GM19324 (cell line): ENCODE measurements around the gene ARHGAP44.
"Not testable (repeated sequence)": the region's sequence is repeated elsewhere in the genome, so short reads cannot be mapped to it uniquely, and the experiment has no call there.

ENCODE experiments used
- ATAC-seq: cut with Tn5 transposase; IDR thresholded peaks from one replicate; pipeline ENCODE4 v1.9.1; 2021; ENCODE audit warnings: mild to moderate bottlenecking, moderate library complexity; ENCODE audit not compliant: unreplicated experiment, low FRiP score

Gene ARHGAP44

DNA sequence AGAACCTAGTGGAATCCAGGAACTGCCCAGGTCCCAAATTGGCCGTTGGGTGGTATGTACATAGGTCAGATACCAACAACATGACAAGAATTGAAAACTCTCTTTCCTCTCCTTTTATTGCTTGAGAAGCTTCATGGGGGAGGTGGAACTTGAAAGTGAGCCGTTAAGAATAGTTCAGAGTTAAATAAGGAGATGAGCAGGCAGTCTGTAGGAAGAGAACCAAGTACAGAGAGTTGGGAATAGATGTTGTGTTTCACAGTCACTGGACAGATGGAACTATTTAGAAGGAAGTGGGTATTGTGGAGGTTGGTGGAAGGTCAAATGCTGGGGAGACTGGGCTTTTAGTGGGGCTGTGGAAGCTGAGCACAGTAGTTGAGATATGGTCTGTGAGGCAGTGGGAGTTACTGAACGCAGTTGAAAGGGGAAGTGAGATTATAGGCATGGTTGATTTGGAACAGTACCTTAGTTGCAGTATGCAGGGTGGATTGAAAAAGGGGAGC, 26.4 kb downstream of the ARHGAP44 start:
- ATAC-seq: peak; percentile 94

DNA sequence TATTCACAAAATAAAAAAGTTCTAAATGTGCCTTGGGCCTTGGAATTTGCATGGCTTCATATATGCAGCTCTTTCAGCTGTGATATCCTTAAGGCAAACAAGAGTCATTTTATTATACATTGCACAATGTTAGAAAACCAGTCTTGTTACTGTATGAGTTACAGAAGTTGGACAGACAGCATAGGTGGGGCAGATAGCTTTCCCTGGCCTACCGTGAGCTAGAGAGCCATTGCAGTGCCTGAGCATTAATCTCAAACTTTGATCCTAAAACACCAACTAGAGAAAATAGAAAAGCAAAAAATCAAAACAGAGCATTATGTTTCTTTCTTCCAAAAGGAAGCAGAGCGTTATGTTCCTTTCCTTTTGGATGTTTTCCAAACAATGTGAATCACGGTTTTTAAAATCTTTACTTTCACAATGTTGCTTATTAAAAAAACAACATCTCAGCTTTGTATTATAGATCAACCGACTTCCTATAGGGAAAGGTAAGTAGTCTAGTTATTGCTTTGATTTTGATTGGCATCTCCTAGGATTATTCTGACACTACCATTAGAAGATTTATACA, 32.2 kb downstream of the ARHGAP44 start:
- no peak for ATAC-seq

DNA sequence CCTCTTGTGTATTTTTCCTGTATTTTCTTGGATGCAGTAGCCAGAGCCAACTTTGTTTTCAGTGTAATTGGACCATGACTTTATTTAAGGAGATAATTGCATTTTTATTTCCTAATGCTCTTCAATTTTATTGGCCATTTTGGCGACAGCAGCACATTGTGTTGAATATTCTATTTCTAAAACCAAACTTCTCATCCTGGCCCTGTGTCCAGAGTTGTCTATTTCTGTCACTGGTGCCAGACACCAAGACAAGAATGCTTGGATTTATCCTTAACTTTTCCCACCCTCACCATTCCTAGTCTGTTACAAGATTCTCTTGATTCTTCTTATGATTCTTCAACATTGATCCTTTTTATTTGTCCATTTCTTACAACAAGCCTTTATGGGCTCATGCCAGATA, 37.1 kb downstream of the ARHGAP44 start:
- ATAC-seq: no peak

DNA sequence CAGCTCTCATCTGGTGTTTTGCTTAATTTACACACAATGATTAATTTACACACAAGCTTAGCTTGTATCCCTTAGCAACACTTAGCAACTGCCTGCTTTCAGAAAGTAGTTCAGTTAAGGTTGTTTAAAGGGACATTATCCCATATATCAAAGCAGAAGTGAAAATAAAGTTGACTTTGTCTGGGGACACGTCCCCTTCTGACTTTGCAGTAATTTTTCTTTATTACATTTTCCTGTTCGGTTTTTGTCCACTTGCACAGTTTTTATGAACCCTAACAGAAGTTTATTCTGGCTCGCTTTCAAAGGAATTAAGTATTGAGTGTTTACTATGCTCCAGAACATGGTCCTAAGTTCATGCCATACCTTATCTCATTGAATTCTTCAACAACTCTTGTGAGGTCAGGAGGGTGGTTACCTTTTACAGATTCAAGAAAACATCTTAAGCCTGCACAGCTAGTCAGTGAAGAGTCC, 41.5 kb downstream of the ARHGAP44 start:
- ATAC-seq: no peak

DNA sequence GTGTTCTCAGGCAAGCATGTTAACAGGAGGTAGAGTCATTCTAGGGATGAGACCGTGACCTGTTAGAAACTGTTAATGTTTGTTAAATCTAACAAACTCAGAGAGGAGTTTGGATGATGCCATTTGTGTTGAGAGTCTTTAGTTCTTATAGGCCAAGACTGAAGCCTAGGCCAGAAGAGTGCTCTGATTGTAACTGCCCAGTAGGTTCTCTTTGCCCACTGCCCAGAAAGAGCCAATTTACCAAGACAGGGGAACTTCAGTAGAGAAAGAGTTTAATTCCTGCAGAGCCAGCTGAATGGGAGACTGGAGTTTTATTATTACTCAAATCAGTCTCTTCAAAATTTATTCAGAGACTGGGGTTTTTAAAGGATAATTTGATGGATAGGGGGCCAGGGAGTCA, 42.5 kb downstream of the ARHGAP44 start:
- ATAC-seq: no peak

DNA sequence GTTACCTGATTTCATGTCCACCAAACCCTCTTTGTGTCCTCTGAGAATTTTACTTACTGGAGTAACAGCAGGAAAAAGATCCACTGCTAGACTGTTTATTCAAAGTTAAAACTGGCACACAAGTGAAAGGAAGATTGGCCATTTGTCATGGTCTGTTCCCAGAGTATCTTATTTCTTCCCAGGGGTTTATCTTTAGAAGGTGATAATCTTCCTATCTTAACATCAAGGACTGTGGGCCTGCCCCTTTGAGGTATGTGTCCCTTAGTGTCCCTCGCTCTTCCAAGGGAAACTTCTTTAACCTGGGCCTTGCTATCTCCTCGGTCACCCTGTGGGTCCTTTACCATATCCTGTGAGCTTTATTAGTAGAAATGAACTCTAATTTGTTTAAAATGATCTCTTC, 49.7 kb downstream of the ARHGAP44 start:
- ATAC-seq: no peak

DNA sequence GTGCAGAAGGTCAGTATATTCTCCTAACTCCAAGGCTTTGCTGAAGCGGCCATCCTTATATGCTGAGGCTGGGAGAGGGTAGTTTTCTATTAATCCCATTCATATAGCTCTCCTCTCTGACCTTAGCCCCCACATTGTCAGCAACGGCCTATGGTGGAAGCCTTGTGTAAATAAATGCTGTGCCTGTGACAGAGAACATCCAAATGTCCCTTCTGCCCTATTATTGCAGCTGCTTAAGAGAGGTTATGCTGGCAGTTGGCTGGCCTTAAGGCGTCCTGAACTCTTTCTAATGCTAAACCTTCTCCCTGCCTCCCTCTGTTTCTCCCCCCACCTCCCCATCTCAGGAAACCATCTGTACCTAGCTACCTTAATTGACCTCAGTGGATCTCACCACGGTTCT, 53.6 kb downstream of the ARHGAP44 start:
- ATAC-seq: no peak

DNA sequence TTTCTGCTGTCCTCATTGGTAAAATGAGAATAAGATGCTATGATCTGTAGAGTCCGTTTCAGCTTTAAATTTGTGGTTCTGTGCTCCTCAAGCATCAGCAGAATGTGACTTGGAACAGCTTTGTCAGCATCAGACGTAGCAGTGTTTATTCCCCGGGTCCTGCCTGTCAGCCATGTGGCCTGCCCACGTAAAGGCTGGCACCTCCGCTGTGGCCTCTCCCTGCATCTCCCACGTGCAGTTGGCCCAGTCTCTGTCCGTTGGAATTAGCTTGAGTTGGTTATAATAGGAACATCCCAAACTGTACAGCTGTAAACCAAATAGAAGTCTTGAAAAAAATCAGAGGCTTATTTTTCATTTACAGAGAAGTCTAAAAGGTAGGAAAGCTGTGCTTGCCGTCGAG, 61.7 kb downstream of the ARHGAP44 start:
- no peak for ATAC-seq

DNA sequence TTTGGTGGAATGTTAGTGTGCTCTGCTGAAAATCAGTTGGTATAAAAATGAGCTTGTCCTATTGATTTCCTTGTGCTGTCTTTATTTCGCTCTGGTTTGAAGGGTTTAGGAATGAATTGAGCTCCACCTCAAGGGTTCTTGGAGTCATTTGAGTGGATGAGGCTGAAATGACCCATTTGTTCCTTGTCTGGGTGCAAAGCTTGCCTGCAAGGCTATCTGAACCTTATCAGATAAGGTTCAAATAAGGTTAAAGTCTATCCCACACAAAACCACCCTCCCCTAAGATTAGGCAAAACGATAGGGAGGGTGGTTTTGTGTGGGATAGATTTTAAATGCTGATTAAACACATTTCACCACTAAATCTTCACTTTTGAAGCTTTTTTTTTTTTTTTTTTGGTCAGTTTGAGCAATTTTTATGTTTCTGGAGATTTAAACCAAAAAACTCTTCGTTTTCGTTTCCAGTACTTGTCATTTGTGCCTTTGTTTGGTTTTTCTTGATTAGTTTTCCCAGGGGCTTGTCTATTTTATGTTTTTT, 62.7 kb downstream of the ARHGAP44 start:
- no peak for ATAC-seq

DNA sequence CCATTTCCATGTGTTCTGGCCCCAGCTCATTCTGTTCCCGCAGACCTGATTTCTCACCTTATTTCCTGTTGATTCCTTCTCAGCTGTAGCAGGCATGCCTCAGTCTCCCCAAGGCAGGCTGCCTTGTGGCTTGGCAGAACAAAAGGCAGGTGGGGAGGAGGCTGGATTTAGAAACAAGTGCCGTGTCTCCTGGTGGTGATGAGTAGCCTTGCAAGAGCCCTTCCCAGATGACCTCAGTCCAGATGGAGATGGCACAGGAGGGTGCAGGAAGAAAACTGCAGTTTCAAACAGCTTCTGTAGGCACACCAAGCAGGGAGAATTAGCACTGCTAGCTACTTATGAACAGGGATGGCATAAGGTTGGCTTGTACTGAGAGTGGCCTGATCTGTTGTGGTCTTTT, 64.6 kb downstream of the ARHGAP44 start:
- no peak for ATAC-seq

DNA sequence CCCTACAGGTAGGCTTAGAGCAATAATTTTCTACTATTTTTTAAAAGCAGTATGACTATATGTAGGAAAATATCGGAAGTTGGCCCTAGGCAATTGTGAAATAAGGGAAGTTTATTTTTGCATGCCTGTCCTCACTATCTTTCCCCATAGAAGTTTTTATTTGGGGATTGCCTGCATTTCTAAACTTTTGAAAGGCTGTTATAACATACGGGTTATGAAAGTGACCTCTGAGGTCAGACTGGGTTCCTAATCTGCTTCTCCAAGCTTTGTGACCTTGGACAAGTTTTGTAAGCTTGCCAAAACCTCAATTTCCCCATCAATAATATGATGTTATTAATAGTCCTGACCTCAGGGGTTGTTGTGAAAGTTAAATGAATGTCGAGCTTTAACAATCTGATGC, 67.1 kb downstream of the ARHGAP44 start:
- ATAC-seq: no peak

DNA sequence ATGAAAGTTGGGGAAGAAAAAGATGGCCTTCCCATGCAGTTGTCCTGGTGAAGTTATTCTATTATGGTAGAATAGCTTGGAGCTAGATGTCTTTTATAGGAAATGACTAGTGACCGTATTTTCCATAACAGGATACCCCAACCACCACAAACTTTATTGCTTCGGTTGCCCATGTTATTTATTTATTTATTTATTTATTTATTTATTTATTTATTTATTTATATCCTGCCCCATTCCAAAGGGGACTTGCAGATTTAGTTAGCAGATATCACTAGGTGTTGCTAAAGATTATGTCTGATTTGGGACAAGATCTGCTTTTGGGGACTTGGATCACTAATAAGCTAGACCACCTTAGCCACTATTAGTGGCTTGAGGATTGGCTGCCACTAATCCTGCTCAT, 68.3 kb downstream of the ARHGAP44 start:
- no peak for ATAC-seq

DNA sequence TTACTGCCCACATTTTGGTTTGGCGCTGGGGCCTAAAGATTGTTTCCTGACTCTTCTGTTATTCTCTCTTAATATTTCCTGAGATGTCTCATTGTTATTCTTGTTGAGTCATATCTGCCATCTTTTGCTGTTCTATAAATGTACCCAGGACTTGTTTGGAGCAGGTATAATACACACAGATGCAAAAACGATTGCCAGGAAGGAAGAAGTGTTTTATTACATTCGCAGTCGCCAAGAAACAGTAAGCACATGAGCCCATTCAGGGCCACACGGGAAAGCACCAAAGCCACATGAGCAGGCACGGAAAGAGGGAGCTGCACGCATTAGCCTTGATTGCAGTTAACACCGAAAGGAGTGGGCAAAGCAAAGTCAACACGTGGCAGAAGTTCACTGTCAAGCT, 70.2 kb downstream of the ARHGAP44 start:
- ATAC-seq: no peak

DNA sequence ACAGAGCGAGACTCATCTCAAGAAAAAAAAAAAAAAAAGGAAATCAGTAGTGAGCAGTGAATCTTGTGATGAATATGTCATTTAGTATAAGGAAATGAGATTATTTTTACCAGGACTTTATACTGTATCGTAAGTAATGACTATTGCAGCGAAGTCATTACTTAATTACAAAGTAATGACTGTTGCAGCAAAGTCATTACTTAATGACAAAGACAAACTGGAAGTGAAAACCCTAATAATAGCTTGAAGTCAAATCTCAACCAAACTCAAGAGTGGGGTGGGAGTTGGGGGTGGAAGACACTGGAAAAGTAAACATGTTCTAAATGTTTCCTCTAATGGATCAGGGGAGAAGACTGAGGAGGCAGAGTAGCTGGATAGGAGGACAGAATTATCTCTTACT, 76.5 kb downstream of the ARHGAP44 start:
- ATAC-seq: no peak

DNA sequence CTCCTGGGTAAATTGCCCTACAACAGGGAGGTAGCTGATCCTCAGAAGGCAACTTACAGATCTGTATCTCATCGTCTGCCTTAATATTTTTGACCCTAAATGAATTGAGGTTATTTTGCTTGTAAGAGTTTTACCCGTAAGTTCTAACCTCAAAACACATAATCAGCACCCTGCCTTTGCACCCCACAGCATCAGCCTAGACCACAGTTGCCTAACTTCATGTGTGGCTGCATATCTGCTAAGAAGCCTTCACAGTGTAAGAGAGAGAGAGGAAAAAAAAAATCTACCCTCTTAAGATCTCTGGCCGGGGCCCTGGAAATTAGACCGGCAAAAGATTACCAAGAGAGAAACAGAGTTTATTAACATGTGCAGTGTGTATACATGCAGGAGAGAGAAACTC, 76.9 kb downstream of the ARHGAP44 start:
- ATAC-seq: no peak

DNA sequence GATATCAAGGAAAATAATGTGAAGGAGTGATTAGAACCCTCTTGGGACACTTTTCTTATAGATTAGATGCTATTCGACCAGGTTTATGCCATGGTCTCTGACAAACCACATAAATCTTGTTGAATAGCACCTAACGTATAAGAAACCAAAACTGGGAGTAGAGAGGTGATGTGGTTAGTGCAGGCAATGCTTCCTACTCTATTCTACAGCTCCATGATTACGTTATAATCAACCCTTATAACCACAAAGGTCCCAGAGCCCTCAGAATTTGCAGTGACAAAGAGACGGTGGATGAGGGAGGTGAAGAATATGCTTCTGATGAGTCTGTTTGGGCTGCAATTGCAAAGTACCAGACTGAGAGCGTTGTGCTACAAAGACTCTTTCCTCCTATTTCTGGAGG, 78.4 kb downstream of the ARHGAP44 start:
- no peak for ATAC-seq

DNA sequence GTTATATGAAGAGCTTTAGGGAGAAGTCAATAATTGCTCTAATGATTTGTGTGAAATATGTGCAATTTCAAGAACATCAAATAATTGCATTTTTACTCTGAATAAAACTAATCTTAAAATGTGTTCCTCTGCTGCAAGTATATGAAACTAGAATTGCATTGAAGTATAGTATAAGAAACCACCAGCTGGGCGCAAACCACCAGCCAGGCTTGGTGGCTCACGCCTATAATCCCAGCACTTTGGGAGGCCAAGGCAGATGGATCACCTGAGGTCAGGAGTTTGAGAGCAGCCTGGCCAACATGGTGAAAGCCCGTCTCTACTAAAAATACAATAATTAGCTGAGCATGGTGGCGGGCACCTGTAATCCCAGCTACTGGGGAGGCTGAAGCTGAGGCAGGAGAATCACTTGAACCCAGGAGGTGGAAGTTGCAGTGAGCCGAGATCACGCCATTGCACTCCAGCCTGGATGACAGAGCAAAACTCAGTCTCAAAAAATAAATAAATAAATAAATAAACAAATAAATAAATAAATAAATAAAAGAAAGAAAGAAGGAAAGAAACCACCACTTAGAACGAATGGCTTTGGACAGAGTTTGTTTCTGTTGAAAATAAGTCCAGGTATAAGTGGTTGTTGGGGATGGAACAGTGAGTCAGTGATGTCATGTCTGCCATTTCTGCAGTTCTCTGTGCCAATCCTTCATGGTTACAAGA, 84.3 kb downstream of the ARHGAP44 start:
- ATAC-seq: not testable (repeated sequence)

DNA sequence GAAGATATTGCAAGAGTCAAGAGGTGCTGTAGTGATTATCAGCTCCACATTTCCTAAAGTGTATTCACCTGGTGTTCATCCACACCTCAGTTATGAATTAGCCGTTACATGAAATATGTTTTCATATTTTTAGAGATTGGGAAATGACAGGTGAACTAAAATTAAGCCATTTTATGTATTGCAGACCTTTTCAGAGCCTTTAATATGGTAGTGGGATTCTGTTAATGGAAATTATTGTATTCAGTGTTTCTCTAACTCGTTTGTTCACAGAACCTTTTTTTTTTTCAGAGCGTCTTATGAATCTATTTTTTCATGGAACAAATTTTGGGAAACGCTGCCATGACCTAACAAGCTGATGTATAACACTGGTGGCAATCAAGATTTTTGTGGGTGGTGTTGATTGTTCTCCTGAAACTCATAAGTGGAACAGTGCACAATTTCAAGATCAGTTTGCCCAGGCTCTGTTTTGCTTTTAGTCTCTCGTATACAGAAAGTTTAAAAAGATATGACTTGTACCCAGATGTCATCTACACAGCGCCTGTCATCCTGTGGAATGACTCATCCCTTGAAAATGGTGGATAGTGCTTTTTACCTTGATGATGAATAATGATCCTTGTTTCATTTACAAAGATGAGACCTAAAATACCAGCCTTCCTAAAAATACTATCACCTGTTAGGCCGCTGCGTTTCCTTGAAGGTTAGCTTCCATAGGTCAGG, 88.8 kb downstream of the ARHGAP44 start:
- no peak for ATAC-seq

DNA sequence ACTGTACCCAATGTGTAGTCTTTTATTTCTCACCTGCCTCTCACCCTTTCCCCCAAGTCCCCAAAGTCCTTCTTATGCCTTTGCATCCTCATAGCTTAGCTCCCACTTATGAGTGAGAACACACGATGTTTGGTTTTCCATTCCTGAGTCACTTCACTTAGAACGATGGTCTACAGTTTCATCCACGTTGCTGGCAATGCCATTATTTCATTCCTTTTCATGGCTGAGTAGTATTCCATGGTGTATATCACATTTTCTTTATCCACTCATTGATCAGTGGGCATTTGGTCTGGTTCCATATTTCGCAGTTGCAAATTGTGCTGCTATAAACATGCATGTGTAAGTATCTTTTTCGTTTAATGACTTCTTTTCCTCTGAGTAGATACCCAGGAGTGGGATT, 89.8 kb downstream of the ARHGAP44 start:
- not testable (repeated sequence) for ATAC-seq

DNA sequence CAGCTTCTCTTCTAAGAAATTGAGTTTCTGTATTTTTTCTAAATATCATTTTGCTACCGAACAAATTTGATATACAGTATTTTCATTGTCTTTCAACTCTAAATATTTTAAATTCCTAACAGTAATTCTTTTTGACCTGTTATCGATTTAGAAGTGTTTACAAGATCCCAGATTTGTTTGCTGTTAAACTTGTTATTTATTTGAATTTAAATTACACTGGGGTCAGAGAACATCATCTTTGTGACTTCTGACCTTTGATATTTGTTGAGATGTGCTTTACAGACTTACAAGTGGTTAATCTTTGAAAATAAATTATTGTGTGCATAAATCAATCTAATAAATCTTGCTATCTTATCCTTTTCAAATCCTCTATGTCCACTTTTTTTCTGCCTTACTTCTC, 94.2 kb downstream of the ARHGAP44 start:
- no peak for ATAC-seq

DNA sequence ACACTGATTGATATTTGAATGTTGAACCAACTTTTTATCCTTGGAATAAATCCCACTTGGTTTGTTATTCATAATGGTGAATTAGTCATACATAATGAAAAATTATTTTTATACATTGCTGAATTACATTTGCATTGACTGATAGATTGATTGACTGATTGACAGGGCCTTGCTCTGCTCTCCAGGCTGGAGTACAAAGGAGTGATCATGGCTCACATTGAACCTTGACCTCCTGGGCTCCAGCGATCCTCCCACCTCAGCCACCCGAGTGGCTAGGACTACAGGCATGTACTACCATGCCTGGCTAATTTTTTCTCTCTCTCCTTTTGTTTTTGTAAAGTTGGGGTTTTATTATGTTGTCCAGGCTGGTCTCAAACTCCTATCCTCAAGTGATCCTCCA, 97.8 kb downstream of the ARHGAP44 start:
- no peak for ATAC-seq
